KMS-11 (cell line): ENCODE data around the gene KDM7A.

Experiments
- H2AFZ ChIP-seq: fragments of 200-600 bp; sonication (generic); 2 replicates; pipeline ENCODE4 v1.6.1; 2016; ENCODE audit warnings: antibody characterized with exemption, mixed run types, low read depth
- H3K27ac ChIP-seq: fragments of 200-600 bp; sonication (generic); 2 replicates; pipeline ENCODE4 v1.6.1; 2016; ENCODE audit warnings: mild to moderate bottlenecking, mixed run types
- H3K27me3 ChIP-seq: fragments of 200-600 bp; sonication (generic); 2 replicates; pipeline ENCODE4 v1.6.1; 2017; ENCODE audit warnings: mild to moderate bottlenecking, low read depth, mixed run types, moderate library complexity; ENCODE audit not compliant: insufficient read depth
- H3K36me3 ChIP-seq: fragments of 200-600 bp; sonication (generic); 2 replicates; pipeline ENCODE4 v1.6.1; 2017; ENCODE audit warnings: mild to moderate bottlenecking, mixed run types; ENCODE audit not compliant: insufficient read depth
- H3K4me1 ChIP-seq: fragments of 200-600 bp; sonication (generic); 2 replicates; pipeline ENCODE4 v1.6.1; 2016; ENCODE audit warnings: mild to moderate bottlenecking, low read depth, mixed run types; ENCODE audit not compliant: poor library complexity, severe bottlenecking
- H3K4me2 ChIP-seq: fragments of 200-600 bp; sonication (generic); 2 replicates; pipeline ENCODE4 v1.7.0; 2016; ENCODE audit warnings: mild to moderate bottlenecking, mixed run types
- H3K4me3 ChIP-seq: fragments of 200-600 bp; sonication (generic); IDR thresholded peaks from 2 replicates; pipeline ENCODE4 v1.6.1; 2017; ENCODE audit warnings: low read depth, low read length, mixed read lengths; ENCODE audit not compliant: insufficient read depth
- H3K79me2 ChIP-seq: fragments of 200-600 bp; sonication (generic); 2 replicates; pipeline ENCODE4 v1.6.1; 2016; ENCODE audit warnings: low read depth, mixed run types; ENCODE audit not compliant: insufficient read depth
- H3K9ac ChIP-seq: fragments of 200-600 bp; sonication (generic); 2 replicates; pipeline ENCODE4 v1.6.1; 2016; ENCODE audit warnings: mild to moderate bottlenecking, mixed run types
- H4K20me1 ChIP-seq: fragments of 200-600 bp; sonication (generic); 2 replicates; pipeline ENCODE4 v1.6.1; 2016; ENCODE audit warnings: mild to moderate bottlenecking, mixed run types; ENCODE audit not compliant: insufficient read depth
- CTCF ChIP-seq: fragments of 200-600 bp; sonication (generic); conservative IDR thresholded peaks from 2 replicates; pipeline ENCODE4 v1.6.1; 2017; ENCODE audit warnings: low read depth, mild to moderate bottlenecking, antibody characterized with exemption, low read length, moderate library complexity, mixed read lengths

KDM7A gene

GRCh38 chr7:140196361-140197217 is 19.8 kb upstream of the KDM7A start:
- no peaks in the 10 kb centered on the region for H3K36me3 ChIP-seq
- no peaks in the 10 kb centered on the region for H3K4me1 ChIP-seq
- no peak overlapping the region for H3K27ac ChIP-seq
- no peak for TF ChIP-seq CTCF
- no peaks in the 10 kb centered on the region for H3K27me3 ChIP-seq
- H4K20me1 ChIP-seq: no peaks in the 10 kb centered on the region
- no peak overlapping the region for H2AFZ ChIP-seq
- no peak overlapping the region for H3K9ac ChIP-seq
- H3K79me2 ChIP-seq: no peaks in the 10 kb centered on the region
- H3K4me3 ChIP-seq: no peak overlapping the region
- H3K4me2 ChIP-seq: no peak overlapping the region

DNA sequence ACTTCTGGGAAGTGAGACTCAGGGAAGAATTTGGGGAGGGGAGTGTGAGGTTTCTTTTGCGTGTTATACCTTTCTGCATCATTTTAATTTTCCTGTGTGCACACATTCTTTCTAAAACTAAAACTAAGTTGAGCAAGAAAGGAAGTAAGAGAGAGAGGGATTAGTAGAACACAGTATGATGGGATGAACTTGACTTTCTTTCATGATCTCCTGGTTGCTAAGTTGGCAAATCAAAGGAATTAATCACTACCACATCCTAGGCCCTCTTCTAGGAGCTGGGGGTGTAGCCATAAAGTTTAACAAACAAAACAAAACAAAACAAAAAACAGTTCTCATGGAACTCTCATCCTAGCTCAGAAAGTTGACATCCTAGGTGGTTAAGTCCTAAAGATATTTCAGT is 19.1 kb upstream of the KDM7A start:
- no peak overlapping the region for H3K9ac ChIP-seq
- no peaks in the 10 kb centered on the region for H3K27me3 ChIP-seq
- H3K4me3 ChIP-seq: no peak overlapping the region
- no peaks in the 10 kb centered on the region for H3K79me2 ChIP-seq
- no peaks in the 10 kb centered on the region for H3K36me3 ChIP-seq
- no peak overlapping the region for H3K27ac ChIP-seq
- TF ChIP-seq CTCF: no peak
- no peaks in the 10 kb centered on the region for H4K20me1 ChIP-seq
- H3K4me2 ChIP-seq: no peak overlapping the region
- H3K4me1 ChIP-seq: no peaks in the 10 kb centered on the region
- H2AFZ ChIP-seq: no peak overlapping the region

DNA sequence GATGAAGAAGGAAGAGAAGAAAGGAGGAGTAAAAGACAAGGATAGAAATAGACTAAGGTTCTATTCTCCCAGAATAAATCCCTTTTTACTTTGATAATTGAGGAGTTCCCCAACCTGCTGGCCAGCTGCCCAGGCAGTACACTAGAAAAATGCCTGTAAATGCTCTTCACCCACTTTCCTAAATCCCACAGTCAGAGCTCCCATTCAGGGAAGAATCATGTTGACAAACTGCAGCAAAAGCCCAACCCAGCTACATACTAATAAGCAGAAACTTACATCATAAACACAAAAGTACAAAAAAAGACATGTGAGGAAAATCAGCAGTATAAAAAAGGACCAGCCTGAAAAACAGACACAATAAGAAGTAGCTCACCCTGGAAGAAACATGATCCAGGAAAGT is 15.8 kb upstream of the KDM7A start:
- Histone ChIP-seq H3K4me3 (no peak overlapping the region), H3K79me2 (no peaks in the 10 kb centered on the region), H4K20me1 (no peaks in the 10 kb centered on the region), H3K27me3 (no peaks in the 10 kb centered on the region), H2AFZ (no peak overlapping the region), H3K27ac (no peak overlapping the region), H3K4me2 (no peak overlapping the region), H3K4me1 (peaks cover 5% of the 10 kb centered on the region), H3K36me3 (no peaks in the 10 kb centered on the region), H3K9ac (no peak overlapping the region)
- no peak for TF ChIP-seq CTCF

- H2AFZ ChIP-seq: no peak overlapping the region
Observed at GRCh38 chr7:140192176-140192575, 15.4 kb upstream of the KDM7A start.

More at GRCh38 chr7:140192176-140192575, 15.4 kb upstream of the KDM7A start:
- Histone ChIP-seq H3K9ac (no peak overlapping the region), H3K4me3 (no peak overlapping the region), H4K20me1 (no peaks in the 10 kb centered on the region), H3K27me3 (no peaks in the 10 kb centered on the region), H3K27ac (no peak overlapping the region), H3K36me3 (no peaks in the 10 kb centered on the region), H3K79me2 (no peaks in the 10 kb centered on the region), H3K4me1 (peaks cover 5% of the 10 kb centered on the region), H3K4me2 (no peak overlapping the region)
- no peak for TF ChIP-seq CTCF
